ENCODE data around the gene IKZF3.
"Not testable (repeated sequence)": the region's sequence is repeated elsewhere in the genome, so short reads cannot be mapped to it uniquely, and the experiment has no call there.

IKZF3 gene

DNA sequence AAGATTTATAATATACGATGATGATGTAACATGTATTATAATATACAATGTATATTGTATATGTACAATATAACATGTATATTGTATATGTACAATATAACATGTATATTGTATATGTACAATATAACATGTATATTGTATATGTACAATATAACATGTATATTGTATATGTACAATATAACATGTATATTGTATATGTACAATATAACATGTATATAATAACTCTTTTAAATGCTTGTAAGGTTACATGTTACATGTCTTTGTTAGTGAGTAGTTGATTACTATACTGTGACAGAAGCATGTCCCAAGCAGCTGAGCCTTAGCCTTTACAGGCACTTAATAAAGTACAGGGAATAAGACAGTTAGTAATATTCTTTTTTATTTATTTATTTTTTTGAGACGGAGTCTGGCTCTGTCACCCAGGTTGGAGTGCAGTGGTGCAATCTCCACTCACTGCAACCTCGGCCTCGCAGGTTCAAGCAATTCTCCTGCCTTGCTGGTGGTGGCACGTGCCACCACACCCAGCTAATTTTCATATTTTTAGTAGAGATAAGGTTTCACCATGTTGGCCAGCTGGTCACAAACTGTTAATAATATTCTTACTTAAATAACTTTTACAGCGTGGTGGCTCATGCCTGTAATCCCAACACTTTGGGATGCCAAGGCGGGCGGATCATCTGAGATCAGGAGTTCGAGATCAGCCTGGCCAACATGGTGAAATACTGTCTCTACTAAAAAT is 8.0 kb downstream of the IKZF3 start:
- DNase-seq, result not testable (repeated sequence)

DNA sequence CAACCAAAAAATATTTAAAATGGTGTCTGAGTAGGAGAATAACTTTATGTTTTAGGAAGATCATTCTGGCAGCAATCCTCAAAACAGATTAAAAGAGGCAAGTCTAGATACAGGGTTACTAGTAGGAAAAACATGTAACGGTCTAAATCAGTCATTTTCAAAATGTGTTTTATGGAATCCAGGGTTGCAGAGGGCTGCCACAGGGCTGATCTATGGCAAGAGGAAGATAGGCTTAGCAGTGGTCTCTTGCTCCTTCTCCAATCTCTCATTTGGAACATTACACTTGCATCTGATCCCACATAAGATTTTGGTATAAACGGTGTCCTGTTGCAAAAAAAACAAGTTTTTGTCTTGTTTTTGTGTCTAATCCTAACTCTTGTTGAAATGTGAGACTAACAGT is 9.2 kb downstream of the IKZF3 start:
- no peak for DNase-seq

DNA sequence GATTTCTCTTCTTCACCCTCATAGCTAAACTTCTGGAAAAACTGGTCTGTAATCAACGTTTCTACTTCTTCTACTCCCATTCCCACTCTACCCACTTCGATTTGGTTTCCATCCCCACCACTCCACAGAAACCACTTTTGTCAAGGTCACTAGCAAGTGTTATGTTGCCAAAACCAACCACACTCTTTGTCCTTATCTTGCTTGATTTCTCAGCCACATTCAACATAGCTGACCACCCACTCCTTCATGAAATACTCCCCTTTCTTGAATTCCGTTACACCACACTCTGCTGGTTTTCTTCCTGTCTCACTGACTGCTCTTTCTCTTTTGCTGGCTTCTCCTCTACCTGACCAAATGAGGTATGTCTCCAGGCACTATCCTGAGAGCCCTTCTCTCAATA is 11.9 kb downstream of the IKZF3 start:
- no peak for DNase-seq

DNA sequence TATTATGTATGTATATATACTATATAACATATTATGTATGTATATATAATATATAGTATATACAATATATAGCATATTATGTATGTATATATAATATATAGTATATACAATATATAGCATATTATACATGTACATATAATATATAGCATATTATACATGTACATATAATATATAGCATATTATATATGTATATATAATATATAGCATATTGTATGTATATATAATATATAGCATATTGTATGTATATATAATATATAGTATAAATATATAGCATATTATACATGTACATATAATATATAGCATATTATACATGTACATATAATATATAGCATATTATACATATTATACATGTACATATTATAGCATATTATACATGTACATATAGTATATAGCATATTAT is 13.9 kb downstream of the IKZF3 start:
- DNase-seq, result not testable (repeated sequence)

DNA sequence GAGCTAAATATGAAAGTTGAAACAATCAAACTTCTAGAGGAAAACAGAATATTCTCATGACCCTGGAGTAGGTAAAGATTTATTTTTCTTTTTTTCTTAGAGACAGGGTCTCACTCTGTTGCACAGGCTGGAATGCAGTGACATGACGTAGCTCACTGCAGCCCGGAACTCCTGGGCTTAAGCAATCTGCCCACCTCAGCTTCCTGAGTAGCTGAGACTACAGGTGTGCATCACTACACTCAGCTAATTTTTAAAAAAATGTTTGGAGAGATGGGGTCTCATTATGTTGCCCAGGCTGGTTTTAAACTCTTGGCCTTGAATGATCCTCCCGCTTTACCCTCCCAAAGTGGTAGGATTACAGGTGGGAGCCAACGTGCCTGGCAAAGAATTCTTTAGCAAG is 15.5 kb downstream of the IKZF3 start:
- DNase-seq, result no peak

DNA sequence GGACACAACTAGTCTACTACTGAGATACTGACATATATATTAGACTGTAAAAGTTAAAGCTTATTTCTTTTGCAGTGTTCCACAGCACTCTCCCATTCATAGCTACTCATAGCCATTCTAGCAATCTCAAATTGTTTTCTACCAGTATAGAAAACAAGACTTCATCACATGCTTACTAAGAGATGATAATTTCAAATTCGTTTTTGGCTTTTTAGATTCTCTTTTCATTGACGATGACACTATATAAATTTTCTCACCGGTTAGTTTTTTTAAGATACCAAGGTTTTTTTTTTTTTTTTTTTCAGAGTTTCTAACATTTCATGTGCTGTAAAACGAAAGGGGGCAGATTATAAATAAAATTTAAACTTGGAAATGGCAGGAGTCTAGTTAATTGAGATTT is 17.9 kb downstream of the IKZF3 start:
- DNase-seq, result no peak

DNA sequence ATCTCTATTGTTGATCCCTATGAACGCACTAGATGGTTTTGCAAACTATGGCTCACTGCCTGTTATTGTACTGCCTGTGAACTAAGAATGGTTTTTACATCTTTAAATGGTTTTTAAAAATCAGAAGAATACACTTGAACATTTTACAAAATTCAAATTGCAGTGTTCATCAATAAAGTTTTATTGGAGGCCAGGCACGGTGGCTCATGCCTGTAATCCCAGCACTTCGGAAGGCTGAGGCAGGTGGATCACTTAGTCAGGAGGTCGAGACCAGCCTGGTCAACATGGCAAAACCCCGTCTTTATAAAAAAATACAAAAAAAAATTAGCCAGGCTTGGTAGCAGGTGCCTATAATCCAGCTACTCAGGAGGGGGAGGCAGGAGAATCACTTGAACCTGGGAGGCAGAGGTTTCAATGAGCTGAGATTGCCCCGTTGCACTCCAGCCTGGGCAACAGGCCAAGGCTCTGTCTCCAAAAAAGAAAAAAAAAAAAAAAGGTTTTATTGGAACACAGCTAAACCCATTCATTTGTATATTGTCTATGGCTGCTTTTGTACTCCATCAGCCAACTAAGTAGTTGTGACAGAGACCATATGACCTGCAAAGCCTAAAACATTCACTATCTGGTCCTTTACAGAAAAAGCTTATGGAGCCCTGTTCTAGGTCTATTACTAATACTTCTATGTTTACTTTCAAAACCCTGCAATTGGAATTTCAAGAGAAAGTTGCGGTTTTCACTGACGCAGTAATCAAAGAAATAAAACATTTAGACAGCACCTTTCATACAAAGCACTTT is 18.9 kb downstream of the IKZF3 start:
- DNase-seq, result no peak

DNA sequence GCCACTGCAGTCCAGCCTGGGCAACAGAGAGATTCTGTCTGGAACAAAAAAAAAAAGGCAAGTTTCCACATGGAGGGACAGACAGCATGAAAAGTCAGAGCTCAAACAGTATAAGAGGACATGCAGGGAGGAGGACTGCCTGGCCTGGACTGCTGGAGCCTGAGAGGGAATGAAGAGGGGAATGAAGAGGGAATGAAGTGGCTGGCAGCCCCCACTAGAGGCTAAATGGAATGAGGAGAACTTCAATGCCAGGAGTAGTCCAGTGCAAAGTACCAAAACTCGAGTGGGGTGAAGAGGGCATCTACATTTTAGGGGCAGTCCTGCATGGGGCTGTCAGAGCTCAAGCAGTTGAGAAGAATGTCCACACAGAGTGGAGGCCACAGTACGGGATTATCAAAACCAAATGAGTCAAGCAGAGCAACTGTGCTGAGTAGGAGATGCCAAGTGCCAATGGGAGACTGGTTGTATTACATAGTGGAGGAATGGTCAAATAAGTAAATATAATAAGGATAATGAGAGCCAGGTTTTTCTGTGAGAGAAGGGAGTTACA is 22.9 kb downstream of the IKZF3 start:
- no peak for DNase-seq

DNA sequence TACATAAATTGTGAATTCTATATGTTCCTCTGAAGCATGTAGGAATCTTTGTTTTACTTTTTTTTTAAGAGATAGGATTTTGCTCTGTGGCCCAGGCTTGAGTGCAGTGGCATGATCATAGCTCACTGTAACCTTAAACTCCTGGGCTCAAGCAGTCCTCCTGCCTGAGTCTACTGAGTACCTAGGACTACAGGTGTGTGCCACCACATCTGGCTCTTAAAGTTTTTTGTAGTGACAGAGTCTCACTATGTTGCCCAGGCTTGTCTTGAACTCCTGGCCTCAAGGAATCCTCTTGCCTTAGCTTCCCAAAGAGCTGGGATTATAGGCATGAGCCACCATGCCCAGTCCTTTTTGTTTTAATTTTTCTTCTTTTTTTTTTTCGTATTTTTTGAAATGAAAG is 25.3 kb downstream of the IKZF3 start:
- no peak for DNase-seq

DNA sequence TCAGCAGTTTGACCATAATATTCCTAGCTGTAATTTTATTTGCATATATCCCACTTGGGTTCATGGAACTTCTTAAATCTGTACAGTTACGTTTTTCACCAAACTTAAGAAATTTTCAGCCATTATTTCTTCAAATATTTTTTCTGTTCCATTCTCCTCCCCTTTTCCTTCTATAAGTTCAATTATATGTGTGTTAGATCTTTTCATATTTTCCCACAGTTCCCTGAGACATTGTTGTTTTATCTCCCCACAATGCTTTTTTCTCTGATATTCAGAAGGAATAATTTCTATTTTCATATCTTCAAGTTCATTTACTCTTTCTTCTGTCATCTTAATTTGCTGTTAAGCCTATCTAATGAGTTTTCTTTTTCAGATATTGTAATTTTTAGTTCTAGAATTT is 26.1 kb downstream of the IKZF3 start:
- DNase-seq, result no peak

DNA sequence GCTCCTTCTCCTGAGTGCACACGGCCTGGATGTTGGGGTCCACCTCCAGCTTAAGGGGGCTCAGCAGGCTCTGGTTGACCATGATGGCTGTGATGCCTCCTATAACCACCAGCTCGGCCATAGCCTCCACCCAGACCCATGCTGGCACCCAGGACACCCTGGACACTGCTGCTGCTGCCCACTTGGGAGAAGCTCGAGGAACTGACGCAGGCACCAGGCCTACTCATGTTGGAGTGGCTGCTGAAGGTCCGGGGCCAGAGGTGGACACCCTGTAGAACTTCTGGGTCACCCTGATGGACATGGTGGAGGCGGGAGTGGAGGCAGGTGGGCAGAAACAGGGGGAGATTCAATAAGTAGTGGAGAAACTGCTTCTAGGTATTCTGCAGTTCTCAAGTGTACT is 28.0 kb downstream of the IKZF3 start:
- no peak for DNase-seq

DNA sequence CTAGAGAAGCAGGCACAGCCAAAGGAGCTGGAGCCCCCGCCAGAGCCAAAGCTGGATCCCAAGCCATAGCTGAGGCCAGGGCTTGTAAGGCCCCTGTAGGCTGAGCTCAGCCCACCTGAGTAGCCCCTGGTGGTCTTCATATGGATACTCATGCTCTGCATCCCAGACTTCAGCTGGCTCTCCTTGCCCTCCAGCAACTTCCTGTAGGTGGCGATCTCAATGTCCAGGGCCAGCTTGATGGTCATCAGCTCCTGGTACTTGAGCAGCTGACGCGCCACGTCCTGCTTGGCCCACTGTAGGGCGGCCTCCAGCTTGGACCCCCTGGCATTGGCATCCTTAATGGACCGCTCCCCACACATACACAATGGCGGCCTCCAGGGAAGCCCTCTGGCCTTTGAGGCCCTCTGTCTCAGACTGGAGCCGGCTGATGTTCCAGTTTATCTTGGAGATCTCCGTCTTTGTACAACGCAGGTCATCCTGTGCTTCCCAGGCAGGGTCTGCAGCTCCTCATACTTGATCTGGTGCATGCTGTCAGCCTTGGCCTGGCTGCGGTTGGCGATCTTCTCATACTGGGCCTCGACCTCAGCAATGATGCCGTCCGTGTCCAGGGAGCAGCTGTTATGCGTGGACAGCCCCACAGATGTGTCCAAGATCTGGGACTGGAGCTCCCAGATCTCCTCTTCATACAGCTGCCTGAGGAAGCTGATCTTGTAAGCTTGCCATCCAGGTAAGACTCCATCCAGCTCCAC is 28.9 kb downstream of the IKZF3 start:
- no peak for DNase-seq

DNA sequence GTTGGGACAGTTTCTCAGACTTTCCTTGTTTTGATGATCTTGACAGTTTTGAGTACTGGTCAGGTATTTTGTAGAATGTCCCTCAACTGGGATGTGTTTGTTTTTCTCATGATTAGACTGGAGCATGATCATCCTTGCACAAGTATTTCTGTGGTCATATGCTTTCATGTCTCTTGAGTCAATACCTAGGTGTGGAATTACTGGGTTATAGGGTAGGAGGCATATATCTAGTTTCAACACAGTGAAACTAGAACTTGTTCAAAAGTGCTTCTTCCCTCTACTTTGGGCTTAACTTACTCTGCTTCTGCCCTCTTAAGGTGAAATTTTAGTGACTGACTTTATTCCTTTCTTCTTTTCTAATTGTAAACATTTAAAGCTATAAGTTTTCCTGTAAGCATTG is 30.1 kb downstream of the IKZF3 start:
- DNase-seq, result no peak

DNA sequence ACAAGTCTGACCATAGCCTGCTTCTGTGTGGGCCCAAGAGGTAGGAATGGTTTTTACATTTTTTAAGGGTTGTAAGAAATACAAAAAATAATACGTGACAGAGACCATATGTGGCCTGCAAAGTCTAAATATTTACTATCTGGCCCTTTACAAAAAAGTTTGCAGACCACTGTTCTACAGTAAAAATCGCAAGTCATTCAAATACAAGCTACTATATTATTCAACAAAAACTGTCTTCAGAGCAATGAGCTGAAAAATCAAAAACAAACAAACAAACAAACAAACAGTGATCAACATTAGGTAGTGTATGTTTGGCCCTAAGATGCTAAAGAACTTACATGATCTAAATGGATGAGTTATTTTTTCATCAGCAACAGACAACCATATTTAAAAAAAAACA is 32.5 kb downstream of the IKZF3 start:
- no peak for DNase-seq

DNA sequence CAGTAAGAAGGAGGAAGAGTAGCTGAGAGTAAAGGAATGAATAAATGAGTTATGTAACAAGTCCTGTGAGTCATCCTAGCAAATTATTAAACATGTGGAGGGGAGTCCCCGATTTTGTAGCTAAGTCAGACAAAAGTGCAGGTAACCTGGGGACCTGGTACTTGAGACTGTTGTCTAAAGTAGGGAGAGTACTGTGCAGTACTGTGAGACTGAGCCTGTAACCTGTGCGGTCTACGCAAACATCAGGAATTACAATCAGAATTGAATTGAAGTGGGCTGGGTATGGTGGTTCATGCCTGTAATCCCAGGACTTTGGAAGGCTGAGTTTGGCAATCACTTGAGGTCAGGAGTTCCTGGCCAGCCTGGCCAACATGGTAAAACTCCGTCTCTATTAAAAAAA is 35.7 kb downstream of the IKZF3 start:
- no peak for DNase-seq

DNA sequence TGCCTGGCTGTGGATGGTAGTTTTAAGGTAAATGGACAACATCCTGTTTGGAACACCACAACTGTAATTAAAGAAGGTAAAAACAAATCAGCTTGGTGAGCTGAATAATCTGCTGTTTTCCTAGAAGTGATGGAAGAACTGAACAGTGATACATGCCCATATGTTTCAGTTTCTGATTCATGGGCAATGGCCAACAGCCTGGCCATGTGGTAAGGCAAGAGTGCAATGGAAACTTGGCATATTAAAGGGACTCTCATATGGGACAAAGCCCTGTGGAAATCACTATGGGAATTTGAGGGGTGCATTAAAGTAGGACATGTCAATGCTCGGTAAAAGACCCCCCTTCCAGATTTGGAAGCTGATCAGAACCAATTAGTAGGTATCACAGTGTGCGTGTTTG is 37.8 kb downstream of the IKZF3 start:
- no peak for DNase-seq

DNA sequence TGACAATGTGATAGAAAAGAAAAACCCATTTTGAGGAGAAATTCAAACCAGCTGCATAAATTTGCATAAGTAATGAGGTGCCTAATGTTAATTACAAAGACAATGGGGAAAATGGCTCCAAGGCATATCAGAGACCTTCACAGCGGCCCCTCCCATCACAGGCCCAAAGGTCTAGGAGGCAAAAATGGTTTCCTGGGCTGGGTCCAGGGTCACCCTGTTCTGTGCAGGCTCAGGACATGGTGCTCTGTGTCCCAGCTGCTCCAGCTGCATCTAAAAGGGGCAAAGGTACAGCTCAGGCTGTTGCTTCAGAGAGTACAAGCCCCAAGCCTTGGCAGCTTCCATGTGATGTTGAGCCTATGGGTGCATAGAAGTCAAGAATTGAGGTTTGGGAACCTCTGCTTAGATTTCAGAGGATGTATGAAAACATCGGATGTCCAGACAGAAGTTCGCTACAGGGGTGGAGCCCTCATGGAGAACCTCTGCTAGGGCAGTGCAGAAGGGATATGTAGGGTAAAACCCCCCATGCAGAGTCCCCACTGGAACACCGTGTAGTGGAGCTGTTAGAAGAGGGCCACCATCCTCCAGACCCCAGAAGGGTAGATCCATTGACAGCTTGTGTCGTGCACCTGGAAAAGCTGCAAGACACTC is 40.6 kb downstream of the IKZF3 start:
- no peak for DNase-seq

DNA sequence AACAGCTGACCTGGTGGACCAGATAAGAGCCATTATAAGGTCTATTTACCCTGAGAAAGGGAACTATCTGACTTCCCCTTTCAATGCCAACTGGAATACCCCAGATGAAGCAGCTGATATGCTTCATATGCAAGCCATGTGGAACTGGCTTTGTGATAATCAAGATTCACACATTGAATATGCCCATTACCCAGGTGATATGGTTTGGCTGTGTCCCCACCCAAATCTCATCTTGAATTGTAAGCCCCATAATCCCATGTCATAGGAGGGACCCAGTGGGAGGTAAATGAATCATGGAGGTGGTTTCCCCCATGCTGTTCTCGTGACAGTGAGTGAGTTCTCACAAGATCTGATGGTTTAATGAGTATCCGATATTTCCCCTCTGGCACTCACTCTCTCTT is 42.1 kb downstream of the IKZF3 start:
- no peak for DNase-seq

DNA sequence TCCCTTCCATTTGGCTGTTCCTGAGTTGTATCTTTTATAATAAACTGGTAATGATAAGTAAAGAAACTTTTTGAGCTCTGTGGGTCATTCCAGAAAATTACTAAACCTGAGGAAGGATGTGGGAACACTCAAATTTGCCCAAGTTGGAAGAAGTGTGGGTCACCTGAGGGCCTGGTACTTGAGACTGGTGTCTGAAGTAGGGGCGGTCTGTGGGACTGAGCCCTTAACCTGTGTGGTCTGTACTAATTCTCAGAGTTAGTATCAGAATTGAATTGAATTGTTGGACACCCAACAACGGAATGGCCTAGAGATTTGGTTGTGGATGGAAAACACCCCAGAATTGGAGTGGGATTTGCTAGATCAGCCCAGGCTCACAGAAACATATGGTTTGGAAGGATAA is 43.1 kb downstream of the IKZF3 start:
- DNase-seq, result no peak

DNA sequence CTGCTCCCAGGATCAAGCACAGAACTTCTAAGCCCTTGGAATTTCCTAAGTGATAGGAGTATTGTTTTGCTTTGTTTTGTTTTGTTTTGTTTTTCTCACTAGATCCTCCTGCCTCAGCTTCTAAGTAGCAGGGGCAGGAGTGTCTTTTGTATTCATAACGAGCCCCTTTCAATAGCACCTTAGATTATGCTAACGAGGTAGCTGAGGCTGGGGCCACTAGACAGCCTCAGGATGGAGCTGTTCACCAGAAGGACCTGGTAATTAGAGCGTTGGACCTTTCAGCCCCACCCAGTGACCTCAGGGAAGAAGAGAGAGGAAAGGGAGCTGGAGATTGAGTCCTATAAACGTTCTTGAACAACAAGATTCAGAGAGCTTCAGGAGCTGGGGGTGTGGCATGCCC is 43.6 kb downstream of the IKZF3 start:
- DNase-seq, result no peak

DNA sequence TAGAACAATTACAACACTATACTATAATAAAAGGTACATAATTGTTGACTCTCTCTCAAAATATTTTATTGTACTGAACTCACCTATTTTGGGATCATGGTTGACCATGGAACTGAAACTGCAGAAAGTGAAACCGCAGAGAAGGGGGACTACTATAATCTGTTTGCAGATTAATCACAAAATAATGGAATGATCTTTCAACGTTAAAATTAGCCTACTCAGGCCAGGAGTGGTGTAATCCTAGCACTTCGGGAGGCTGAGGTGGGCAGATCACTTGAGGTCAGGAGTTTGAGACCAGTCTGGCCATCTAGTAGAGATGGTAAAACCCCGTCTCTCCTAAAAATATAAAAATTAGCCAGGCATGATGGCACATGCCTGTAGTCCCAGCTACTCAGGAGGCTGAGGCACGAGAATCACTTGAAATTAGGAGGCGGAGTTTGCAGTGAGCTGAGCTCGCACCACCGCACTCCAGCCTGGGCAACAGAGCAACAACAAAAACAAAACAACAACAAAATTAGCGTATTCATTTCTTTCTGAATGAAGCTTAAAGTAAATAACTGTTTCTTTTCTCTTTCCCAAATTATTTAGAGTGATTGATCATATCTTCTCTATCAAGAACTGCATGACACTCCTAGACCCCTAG is 45.6 kb downstream of the IKZF3 start:
- no peak for DNase-seq

DNA sequence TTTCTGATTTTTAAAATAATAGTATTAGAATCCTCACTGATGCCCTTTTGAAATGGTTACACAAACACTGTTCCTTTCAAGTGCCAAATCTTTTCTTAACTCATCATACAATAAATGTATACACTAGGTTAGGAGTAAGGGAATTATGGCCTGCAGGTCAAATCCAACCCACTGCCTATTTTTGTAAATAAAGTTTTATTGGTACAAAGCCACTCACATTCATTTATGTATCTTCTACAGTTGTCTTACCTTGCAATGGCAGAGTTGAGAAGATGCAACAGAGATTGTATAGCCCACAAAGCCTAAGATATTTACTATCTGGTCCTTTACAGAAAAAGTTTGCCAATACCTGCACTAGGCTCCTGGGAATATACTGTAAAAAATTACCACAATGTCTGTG is 47.8 kb downstream of the IKZF3 start:
- DNase-seq, result no peak

DNA sequence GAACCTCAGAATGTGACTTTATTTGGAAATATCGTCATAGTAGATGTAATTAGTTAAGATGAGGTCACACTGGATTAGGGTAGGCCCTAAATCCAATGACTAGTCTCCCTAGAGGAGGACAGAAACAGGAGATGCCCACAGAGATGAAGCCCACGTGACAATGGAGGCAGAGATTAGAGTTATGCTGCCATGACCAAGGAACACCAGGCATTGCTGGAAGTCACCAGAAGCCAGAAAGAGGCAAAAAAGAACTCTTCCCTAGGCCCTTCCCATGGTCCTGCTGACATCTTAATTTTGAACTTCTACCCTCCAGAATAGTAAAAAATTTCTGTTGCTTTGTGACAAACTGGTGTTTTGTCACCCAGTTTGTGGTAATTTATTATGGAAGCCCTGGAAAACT is 49.6 kb downstream of the IKZF3 start:
- no peak for DNase-seq

Data from retina (tissue), 1 donor.